ENCODE measurements around the gene RPL41.

GRCh38 chr12:56152132-56152755 lies 35.8 kb downstream of the RPL41 start, which contains the start of gene MYL6B:
- TF ChIP-seq CTCF (conservative IDR thresholded peaks at IDR 0.05; ENCODE audit: low read depth, low read length) (no peak), EZH2 (IDR thresholded peaks at IDR 0.05; ENCODE audit: borderline replicate concordance, low read depth, low read length, poor library complexity, severe bottlenecking) (no peak)
